Endothelial cell (in vitro differentiated cells): ENCODE measurements around the gene RHOF. TPM values are rescaled to one million over a fixed set of nuclear protein-coding genes. Genes with fewer than 3 reads are reported as not detected.
"Not testable (repeated sequence)": the region's sequence is repeated elsewhere in the genome, so short reads cannot be mapped to it uniquely, and the experiment has no call there.

Experiments
- DNase-seq: peaks from one replicate; pipeline ENCODE4 v3.0.0; 2021; ENCODE audit warnings: low spot score
- H3K27ac Mint-ChIP-seq: one replicate; pipeline ENCODE4 v1.8.0; 2021; ENCODE audit warnings: mixed read lengths, inconsistent platforms; ENCODE audit not compliant: unreplicated experiment
- H3K27me3 Mint-ChIP-seq: one replicate; pipeline ENCODE4 v1.8.0; 2021; ENCODE audit warnings: mild to moderate bottlenecking, moderate library complexity, mixed read lengths, inconsistent platforms; ENCODE audit not compliant: unreplicated experiment
- H3K36me3 Mint-ChIP-seq: one replicate; pipeline ENCODE4 v1.8.0; 2021; ENCODE audit warnings: mild to moderate bottlenecking, low read depth, mixed read lengths, inconsistent platforms; ENCODE audit not compliant: unreplicated experiment
- H3K4me1 Mint-ChIP-seq: one replicate; pipeline ENCODE4 v1.8.0; 2021; ENCODE audit warnings: mild to moderate bottlenecking, mixed read lengths, inconsistent platforms; ENCODE audit not compliant: unreplicated experiment
- H3K4me3 Mint-ChIP-seq: one replicate; pipeline ENCODE4 v1.8.0; 2021; ENCODE audit warnings: mild to moderate bottlenecking, mixed read lengths, inconsistent platforms; ENCODE audit not compliant: unreplicated experiment
- H3K9me3 Mint-ChIP-seq: one replicate; pipeline ENCODE4 v1.8.0; 2021; ENCODE audit warnings: mixed read lengths, inconsistent platforms; ENCODE audit not compliant: unreplicated experiment
- total RNA-seq: library from RNA; stranded (reverse); fragmentation: NEBNext Ultra II Directional; extraction: Animal tissue kit (Norgen Biotek cat#: 25700); gene quantifications from one replicate; pipeline ENCODE4 v1.2.1, GENCODE V29; 2021; ENCODE audit not compliant: unreplicated experiment
- TF ChIP-seq, protein P1 (sequence below): fragments of 200-600 bp; sonication (generic); IDR thresholded peaks from one replicate; pipeline ENCODE4 v1.5.0; 2021; ENCODE audit warnings: antibody characterized with exemption; ENCODE audit not compliant: unreplicated experiment

The RHOF gene
- total RNA-seq, 1 donor from 2014 or later = 25.7 TPM

DNA sequence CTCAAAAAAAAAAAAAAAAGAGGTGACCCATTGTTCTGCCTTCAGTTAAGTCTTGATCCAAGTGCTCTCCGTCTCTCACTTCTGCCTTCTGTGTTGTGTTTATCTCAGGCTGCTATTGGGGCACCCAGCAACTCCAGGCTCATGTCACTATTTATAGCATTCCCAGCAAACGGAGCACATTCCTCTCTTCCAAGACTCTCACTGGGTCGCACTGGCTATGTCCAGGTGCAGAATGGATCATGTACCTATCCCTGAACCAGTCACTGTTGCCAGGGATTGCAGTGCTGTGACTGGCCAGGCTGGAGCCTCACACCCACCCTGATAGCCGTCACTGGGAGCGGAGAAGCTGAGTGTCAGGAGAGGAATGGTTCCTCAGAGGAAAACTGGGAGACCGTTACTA lies 31.2 kb downstream of the RHOF start:
- TF ChIP-seq, protein P1, sequence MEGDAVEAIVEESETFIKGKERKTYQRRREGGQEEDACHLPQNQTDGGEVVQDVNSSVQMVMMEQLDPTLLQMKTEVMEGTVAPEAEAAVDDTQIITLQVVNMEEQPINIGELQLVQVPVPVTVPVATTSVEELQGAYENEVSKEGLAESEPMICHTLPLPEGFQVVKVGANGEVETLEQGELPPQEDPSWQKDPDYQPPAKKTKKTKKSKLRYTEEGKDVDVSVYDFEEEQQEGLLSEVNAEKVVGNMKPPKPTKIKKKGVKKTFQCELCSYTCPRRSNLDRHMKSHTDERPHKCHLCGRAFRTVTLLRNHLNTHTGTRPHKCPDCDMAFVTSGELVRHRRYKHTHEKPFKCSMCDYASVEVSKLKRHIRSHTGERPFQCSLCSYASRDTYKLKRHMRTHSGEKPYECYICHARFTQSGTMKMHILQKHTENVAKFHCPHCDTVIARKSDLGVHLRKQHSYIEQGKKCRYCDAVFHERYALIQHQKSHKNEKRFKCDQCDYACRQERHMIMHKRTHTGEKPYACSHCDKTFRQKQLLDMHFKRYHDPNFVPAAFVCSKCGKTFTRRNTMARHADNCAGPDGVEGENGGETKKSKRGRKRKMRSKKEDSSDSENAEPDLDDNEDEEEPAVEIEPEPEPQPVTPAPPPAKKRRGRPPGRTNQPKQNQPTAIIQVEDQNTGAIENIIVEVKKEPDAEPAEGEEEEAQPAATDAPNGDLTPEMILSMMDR = no peak
- Mint-ChIP-seq H3K4me3 (no peak overlapping the region), H3K36me3 (no peaks in the 10 kb centered on the region), H3K27me3 (peaks cover 4% of the 10 kb centered on the region), H3K4me1 (peaks cover 5% of the 10 kb centered on the region), H3K27ac (peak overlapping the region; percentile 67), H3K9me3 (no peaks in the 10 kb centered on the region)
- DNase-seq = no peak

DNA sequence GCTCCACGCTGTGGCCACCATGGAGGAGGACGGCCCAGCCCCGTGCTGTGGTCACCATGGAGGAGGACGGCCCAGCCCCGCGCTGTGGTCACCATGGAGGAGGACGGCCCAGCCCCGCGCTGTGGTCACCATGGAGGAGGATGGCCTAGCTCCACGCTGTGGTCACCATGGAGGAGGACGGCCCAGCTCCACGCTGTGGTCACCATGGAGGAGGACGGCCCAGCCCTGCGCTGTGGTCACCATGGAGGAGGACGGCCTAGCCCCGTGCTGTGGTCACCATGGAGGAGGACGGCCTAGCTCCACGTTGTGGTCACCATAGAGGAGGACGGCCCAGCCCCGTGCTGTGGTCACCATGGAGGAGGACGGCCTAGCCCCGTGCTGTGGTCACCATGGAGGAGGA lies 35.0 kb downstream of the RHOF start:
- H3K36me3 Mint-ChIP-seq, H3K4me3 Mint-ChIP-seq, H3K4me1 Mint-ChIP-seq, H3K9me3 Mint-ChIP-seq, DNase-seq, H3K27me3 Mint-ChIP-seq, H3K27ac Mint-ChIP-seq: not testable (repeated sequence)

DNA sequence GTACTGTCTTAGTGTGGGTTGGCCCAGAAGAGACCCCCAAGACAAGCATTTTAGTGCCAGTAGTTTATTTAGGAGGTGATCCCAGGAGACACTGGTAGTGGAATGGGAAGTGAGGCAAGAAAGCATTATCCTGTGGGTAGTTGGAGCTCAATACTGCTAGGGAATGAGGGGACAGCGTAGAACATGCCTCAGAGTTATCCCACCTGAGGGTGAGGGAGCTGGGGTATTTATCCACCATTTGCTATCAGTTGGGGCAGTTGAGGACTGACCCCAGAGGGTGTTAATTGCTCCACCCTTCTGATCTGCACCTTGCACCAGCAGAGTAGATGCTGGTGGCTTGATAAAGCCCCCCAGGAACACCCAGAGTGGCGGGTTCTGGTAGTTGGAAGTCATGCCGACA lies 37.9 kb downstream of the RHOF start:
- Mint-ChIP-seq H3K4me1 (no peaks in the 10 kb centered on the region), H3K36me3 (peaks cover 5% of the 10 kb centered on the region), H3K27ac (no peak overlapping the region), H3K27me3 (peaks cover 5% of the 10 kb centered on the region), H3K4me3 (no peak overlapping the region), H3K9me3 (no peaks in the 10 kb centered on the region)
- TF ChIP-seq, protein P1 = no peak
- no peak for DNase-seq

GRCh38 chr12:121754836-121755235 lies 38.7 kb downstream of the RHOF start:
- Mint-ChIP-seq H3K27ac (no peak overlapping the region), H3K27me3 (peaks cover 5% of the 10 kb centered on the region), H3K4me1 (no peaks in the 10 kb centered on the region), H3K9me3 (no peaks in the 10 kb centered on the region), H3K4me3 (no peak overlapping the region), H3K36me3 (peaks cover 5% of the 10 kb centered on the region)
- DNase-seq = no peak
- TF ChIP-seq, protein P1 = no peak

GRCh38 chr12:121753844-121754264 lies 39.6 kb downstream of the RHOF start:
- Mint-ChIP-seq H3K36me3 (peaks cover 8% of the 10 kb centered on the region), H3K4me3 (no peak overlapping the region), H3K27ac (no peak overlapping the region), H3K27me3 (peaks cover 8% of the 10 kb centered on the region), H3K4me1 (no peaks in the 10 kb centered on the region), H3K9me3 (no peaks in the 10 kb centered on the region)
- TF ChIP-seq, protein P1 = no peak
- DNase-seq = no peak
